ENCODE results near the gene MAEA. TPM values are rescaled to one million over a fixed set of nuclear protein-coding genes. Genes with fewer than 3 reads are reported as not detected.
A peak's percentile ranks its signal among the peaks of the same experiment; 100 is the strongest.

MAEA gene
- total RNA-seq, 4 donors from 2014 or later: 47.2 to 62.1 (median 53.9) TPM

DNA sequence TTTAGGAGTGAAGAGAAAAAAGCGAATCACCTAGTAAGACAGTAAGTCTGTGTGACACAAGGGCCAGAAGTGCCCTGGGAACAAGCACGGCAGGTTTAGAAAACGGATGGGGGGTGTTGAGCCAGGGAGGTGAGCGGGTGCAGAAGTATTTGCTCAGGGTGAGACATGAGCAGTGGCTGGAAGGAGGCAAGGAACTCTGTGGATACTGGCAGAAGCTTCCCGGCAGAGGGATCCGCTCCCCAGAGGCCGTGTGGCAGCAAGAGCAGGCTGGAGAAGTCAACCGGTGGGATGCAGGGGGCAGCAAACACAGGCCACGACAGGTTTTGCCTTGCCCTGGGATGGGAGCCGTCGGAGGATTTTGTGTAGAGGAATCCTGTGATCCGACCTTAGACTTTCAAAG, 55.0 kb downstream of the MAEA start:
- Histone ChIP-seq H3K36me3 (peaks cover 0 to 24% of the 10 kb centered on the region in 2 donors), H3K4me1 (peaks cover 0 to 38% (median 21%) of the 10 kb centered on the region in 3 donors), H3K27ac (no peak overlapping the region), H3K9me3 (no peaks in the 10 kb centered on the region), H3K4me3 (no peak overlapping the region), H3K27me3 (no peaks in the 10 kb centered on the region)
- WGBS, 2 donors (ENCODE audit: low coverage in 1 of 2): 63 to 71% methylated on average over 7 to 9 of the region's 12 CpGs
- ATAC-seq: no peak
- no peak for TF ChIP-seq POLR2AphosphoS5 (IDR thresholded peaks at IDR 0.05)
- TF ChIP-seq, protein P1, sequence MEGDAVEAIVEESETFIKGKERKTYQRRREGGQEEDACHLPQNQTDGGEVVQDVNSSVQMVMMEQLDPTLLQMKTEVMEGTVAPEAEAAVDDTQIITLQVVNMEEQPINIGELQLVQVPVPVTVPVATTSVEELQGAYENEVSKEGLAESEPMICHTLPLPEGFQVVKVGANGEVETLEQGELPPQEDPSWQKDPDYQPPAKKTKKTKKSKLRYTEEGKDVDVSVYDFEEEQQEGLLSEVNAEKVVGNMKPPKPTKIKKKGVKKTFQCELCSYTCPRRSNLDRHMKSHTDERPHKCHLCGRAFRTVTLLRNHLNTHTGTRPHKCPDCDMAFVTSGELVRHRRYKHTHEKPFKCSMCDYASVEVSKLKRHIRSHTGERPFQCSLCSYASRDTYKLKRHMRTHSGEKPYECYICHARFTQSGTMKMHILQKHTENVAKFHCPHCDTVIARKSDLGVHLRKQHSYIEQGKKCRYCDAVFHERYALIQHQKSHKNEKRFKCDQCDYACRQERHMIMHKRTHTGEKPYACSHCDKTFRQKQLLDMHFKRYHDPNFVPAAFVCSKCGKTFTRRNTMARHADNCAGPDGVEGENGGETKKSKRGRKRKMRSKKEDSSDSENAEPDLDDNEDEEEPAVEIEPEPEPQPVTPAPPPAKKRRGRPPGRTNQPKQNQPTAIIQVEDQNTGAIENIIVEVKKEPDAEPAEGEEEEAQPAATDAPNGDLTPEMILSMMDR (IDR thresholded peaks at IDR 0.05): no peak
- no peak for TF ChIP-seq POLR2A (IDR thresholded peaks at IDR 0.05)
- no peak for TF ChIP-seq EP300 (IDR thresholded peaks at IDR 0.05)

DNA sequence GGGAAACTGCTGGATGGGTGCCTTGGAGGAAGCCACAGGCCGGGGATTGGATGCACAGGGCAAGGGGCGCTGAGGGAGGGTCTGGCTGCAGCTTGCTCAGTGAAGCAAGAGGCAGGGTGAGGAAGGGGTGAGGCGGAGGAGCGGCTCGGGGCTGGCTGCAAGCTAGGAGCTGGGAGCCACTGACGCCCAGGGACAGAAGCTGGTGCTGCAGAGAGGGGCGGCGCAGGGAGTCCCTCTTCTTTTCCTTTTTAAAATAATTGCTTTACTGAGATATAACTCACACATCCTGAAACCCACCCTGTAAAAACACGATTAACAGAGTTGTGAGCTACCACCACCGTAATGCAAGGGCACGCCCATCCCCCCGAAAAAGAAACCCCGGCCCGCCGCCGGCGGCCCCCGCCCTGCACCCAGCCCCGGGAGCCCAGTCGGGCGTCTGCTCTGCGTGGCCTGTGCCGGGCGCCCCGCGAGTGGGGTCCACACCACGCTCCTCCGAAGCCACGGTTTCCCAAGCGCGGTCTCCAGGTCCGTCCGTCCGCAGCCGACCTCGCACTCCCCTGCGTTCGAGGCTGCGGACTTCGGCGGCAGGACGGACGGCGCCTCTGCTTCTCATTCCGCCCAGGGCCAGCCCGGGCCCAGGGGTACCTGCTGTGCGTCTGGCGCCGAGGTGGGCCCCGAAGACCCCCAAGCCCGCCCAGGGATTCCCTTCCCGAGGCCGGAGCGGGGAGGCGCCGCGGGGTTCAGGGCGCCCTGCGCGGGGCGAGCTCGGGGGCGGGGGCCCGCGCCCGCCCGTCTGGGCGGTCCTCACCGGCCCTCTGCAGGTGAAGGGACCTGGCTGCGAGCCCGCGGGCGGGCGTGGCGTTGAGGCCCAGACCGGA, 56.5 kb downstream of the MAEA start:
- no peak for TF ChIP-seq POLR2AphosphoS5 (IDR thresholded peaks at IDR 0.05)
- no peak for TF ChIP-seq POLR2A (IDR thresholded peaks at IDR 0.05)
- TF ChIP-seq, protein P1 (IDR thresholded peaks at IDR 0.05): no peak
- no peak for TF ChIP-seq EP300 (IDR thresholded peaks at IDR 0.05)
- ATAC-seq: peak; percentile 6
- 0% methylated on average over 4 to 11 of the region's 76 CpGs for WGBS, 2 donors (ENCODE audit: low coverage in 1 of 2)

DNA sequence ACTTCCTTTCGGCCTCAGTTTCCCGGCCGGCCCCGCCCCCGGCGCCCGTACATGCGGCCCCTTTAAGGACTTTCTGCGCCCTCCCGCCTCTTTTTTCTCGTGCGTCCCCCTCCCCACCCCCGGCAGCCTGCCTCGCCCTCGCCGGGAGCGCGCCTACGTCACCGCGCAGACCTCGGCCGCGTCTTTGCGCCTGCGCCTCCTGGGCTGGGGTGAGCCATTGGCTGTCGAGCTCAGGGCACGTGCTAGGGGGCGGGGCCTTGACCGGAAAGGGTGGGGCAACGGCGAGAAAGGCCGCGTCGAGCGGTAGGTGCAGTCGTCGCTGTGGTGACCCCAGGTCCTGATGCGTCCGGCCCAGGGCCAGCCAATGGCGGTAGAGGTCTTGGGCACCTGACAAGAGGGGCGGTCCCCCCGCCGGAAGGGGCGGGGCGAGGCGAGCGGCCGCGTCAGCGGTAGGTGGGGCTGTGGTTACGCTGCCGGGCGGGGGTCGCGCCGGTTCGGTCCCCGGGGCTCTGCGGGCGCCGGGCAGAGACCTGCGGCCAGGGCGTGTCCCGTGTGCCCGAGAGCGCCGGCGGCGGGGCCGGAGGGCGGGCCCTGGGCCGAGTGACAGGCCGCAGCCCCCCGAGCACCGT, 57.2 kb downstream of the MAEA start, which contains the start of gene UVSSA:
Gene UVSSA (plus strand): TSS at position 428 of the 629 bp plus-strand sequence. CDS start 884 bp downstream, outside the sequence.
- ATAC-seq: peak; percentile 96
- TF ChIP-seq POLR2A (IDR thresholded peaks at IDR 0.05) (peak; percentile 91 to 95), EP300 (IDR thresholded peaks at IDR 0.05) (no peak), POLR2AphosphoS5 (IDR thresholded peaks at IDR 0.05) (peak; percentile 68)
- TF ChIP-seq, protein P1 (IDR thresholded peaks at IDR 0.05): no peak
- Histone ChIP-seq H3K9me3 (no peaks in the 10 kb centered on the region), H3K36me3 (peaks cover 0 to 14% of the 10 kb centered on the region in 2 donors), H3K27ac (peak within 1 kb of the TSS; percentile 76 to 99 (median 98)), H3K4me1 (peaks cover 0 to 51% (median 25%) of the 10 kb centered on the region in 3 donors), H3K27me3 (no peaks in the 10 kb centered on the region), H3K4me3 (peak within 1 kb of the TSS; percentile 58 to 94)
- 0% methylated on average over 4 of the region's 76 CpGs; no CpG with 5 or more reads in 1 of the 2 donors for WGBS, 2 donors (ENCODE audit: low coverage in 1 of 2)

More for the DNA sequence above, 56.5 kb downstream of the MAEA start:
- Histone ChIP-seq H3K4me1 (peaks cover 0 to 45% (median 21%) of the 10 kb centered on the region in 3 donors), H3K9me3 (no peaks in the 10 kb centered on the region), H3K4me3 (peak overlapping the region; percentile 58 to 94), H3K27me3 (no peaks in the 10 kb centered on the region), H3K27ac (peak overlapping the region; percentile 75 to 99 (median 96)), H3K36me3 (peaks cover 0 to 20% of the 10 kb centered on the region in 2 donors)

DNA sequence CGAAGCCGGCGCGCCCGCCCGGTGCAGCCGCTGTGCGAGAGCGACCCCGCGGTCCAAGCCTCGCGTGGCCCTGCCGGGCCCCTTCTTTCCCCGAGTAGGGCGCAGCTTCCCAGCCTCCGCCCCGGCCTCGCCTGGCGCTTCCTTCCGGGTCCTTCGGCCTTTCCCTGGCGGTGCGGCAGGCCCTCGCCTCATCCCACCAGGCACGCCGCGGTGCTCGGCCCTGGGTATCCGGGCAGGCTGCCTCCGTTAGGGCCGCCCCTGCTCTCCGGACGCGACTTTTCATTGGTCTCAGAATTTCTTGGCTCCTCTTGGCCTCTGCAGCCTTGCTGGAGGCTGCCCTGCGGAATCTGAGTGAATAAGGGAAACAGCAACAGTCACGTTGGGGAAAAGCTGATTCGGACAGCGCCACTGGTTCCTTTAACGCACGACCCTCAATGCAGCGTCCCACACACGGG, 57.7 kb downstream of the MAEA start:
- H3K27ac ChIP-seq: peak overlapping the region; percentile 76 to 99 (median 98)
- no peaks in the 10 kb centered on the region for H3K27me3 ChIP-seq
- peak; percentile 73 for ATAC-seq
- peaks cover 0 to 56% (median 26%) of the 10 kb centered on the region in 3 donors for H3K4me1 ChIP-seq
- WGBS, 2 donors (ENCODE audit: low coverage in 1 of 2): 0% methylated on average over 8 of the region's 43 CpGs; no CpG with 5 or more reads in 1 of the 2 donors
- peaks cover 0 to 19% of the 10 kb centered on the region in 2 donors for H3K36me3 ChIP-seq
- no peaks in the 10 kb centered on the region for H3K9me3 ChIP-seq
- peak overlapping the region; percentile 39 to 94 for H3K4me3 ChIP-seq
- TF ChIP-seq, protein P1 (IDR thresholded peaks at IDR 0.05): peak in 2 of 4 experiments; percentile 29 to 31
- TF ChIP-seq POLR2A (IDR thresholded peaks at IDR 0.05) (peak; percentile 31 to 53), POLR2AphosphoS5 (IDR thresholded peaks at IDR 0.05) (peak; percentile 59), EP300 (IDR thresholded peaks at IDR 0.05) (no peak)
